ENCODE results near the gene HCRTR2. TPM values are rescaled to one million over a fixed set of nuclear protein-coding genes. Genes with fewer than 3 reads are reported as not detected.

The HCRTR2 gene
- total and polyA plus RNA-seq, 2 of the 8 experiments (the other 6 are each of a cell fraction or from before 2014, with no cell fraction given), result 0.19 to 0.23 TPM

DNA sequence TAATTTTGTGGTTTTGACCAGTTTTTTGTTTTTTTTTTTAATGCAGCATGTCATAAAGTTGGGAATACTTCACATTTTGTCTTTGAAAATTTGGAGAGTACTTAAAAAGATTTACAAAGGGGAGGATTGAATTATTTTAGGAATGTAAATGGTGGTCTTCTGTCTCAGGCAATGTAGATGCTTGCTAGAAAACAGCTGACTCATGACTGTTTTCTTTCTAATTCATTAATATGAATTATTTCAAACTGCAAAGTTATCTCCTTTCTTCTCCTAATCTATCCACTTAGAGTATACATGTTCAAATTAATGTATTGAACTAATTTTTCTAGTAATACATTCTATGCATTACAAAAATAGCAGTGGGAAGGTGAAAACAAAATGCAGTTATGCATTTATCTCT, 24.9 kb downstream of the HCRTR2 start:
- Histone ChIP-seq H3K9ac (replicated peaks in 1 of 4; ENCODE audit: extremely low read depth in 1 of 4, low read depth in 3 of 4, low read length in 3 of 4) (no peak overlapping the region), H3K36me3 (ENCODE audit: control insufficient read depth in 2 of 4, insufficient read depth in 4 of 4, low read length in 3 of 4) (no peaks in the 10 kb centered on the region), H2BK20ac (ENCODE audit: low read length) (no peak overlapping the region), H3K27me3 (replicated peaks in 1 of 4; ENCODE audit: control insufficient read depth in 3 of 4, extremely low read depth in 1 of 4, insufficient read depth in 3 of 4, low read length in 3 of 4) (no peaks in the 10 kb centered on the region), H2BK5ac (ENCODE audit: low read depth, low read length) (no peak overlapping the region), H3K23ac (ENCODE audit: insufficient read length) (no peak overlapping the region), H2BK15ac (ENCODE audit: low read length) (no peak overlapping the region), H3K9me3 (ENCODE audit: insufficient read depth in 2 of 2, low read depth in 1 of 2, low read length in 1 of 2) (no peaks in the 10 kb centered on the region), H3K4me3 (ENCODE audit: extremely low read depth in 1 of 4, insufficient read depth in 2 of 4, low read depth in 3 of 4, low read length in 4 of 4) (no peak overlapping the region), H3K4me1 (replicated peaks in 1 of 4; ENCODE audit: control insufficient read depth in 3 of 4, insufficient read depth in 4 of 4, low read length in 3 of 4) (no peaks in the 10 kb centered on the region), H2BK120ac (replicated peaks; ENCODE audit: low read depth, low read length) (no peak overlapping the region), H3K4ac (replicated peaks; ENCODE audit: insufficient read length, low read depth, low read length) (no peak overlapping the region), H4K20me1 (replicated peaks in 1 of 2; ENCODE audit: control insufficient read depth in 1 of 2, insufficient read depth in 2 of 2, low read length in 2 of 2) (no peaks in the 10 kb centered on the region), H4K8ac (ENCODE audit: extremely low read depth, insufficient read depth, low read length) (no peak overlapping the region), H2BK12ac (ENCODE audit: low read depth, low read length) (no peak overlapping the region), H3K79me1 (ENCODE audit: low read depth, low read length) (no peaks in the 10 kb centered on the region), H3K79me2 (ENCODE audit: control insufficient read depth in 1 of 2, insufficient read depth in 2 of 2, low read length in 2 of 2) (no peaks in the 10 kb centered on the region), H3K27ac (ENCODE audit: low read depth, low read length) (no peak overlapping the region), H3K4me2 (ENCODE audit: insufficient read depth in 1 of 2, low read depth in 2 of 2, low read length in 2 of 2) (no peak overlapping the region), H2AK5ac (ENCODE audit: low read depth, low read length) (no peak overlapping the region), H3K56ac (replicated peaks; ENCODE audit: insufficient read length, low read depth, low read length) (no peak overlapping the region), H3K23me2 (ENCODE audit: low read depth, low read length) (peaks cover 6% of the 10 kb centered on the region; the same call in 1 of the 2 replicates), H2AFZ (ENCODE audit: low read length) (no peak overlapping the region), H4K5ac (ENCODE audit: insufficient read length, low read depth, low read length) (no peak overlapping the region), H3K14ac (ENCODE audit: insufficient read length) (no peak overlapping the region), H3K18ac (ENCODE audit: extremely low read depth, low read length) (no peak overlapping the region), H4K91ac (replicated peaks; ENCODE audit: insufficient read length, low read length) (no peak overlapping the region)
- FAIRE-seq (no peak), DNase-seq (ENCODE audit: low read depth in 1 of 2, low spot score in 2 of 2) (no peak)
- TF ChIP-seq MAFK (IDR thresholded peaks at IDR 0.05; ENCODE audit: low read depth, low read length), result 0 out of 2 replicates have a peak, but pooled peaks have one; percentile 24
- TF ChIP-seq NRF1 (IDR thresholded peaks at IDR 0.05; ENCODE audit: low read depth, low read length), result no peak
- CTCF ChIA-PET (ENCODE audit: partially characterized antibody), result no interaction called here
- POLR2A ChIA-PET (ENCODE audit: partially characterized antibody), result no interaction called here

All from H1 (cell line).